HG02571 (cell line): ENCODE data around the gene ASTN2.
"Not testable (repeated sequence)": the region's sequence is repeated elsewhere in the genome, so short reads cannot be mapped to it uniquely, and the experiment has no call there.

ENCODE experiments used
- ATAC-seq: cut with Tn5 transposase; IDR thresholded peaks from one replicate; pipeline ENCODE4 v1.9.1; 2021; ENCODE audit warnings: mild to moderate bottlenecking, moderate library complexity; ENCODE audit not compliant: unreplicated experiment

ASTN2 gene

GRCh38 chr9:116716438-116716837, 698.4 kb downstream of the ASTN2 start:
- no peak for ATAC-seq

- ATAC-seq, result no peak
These were observed 699.1 kb downstream of the ASTN2 start for GRCh38 chr9:116715751-116716150.

GRCh38 chr9:116713271-116713670, 701.6 kb downstream of the ASTN2 start:
- ATAC-seq, result no peak

GRCh38 chr9:116712781-116713180, 702.1 kb downstream of the ASTN2 start:
- no peak for ATAC-seq

- no peak for ATAC-seq
These were observed 708.3 kb downstream of the ASTN2 start for GRCh38 chr9:116706310-116707290.

- ATAC-seq, result no peak
These were observed 709.3 kb downstream of the ASTN2 start for GRCh38 chr9:116705531-116705930.

- no peak for ATAC-seq
These were observed 710.4 kb downstream of the ASTN2 start for GRCh38 chr9:116704470-116704869.

GRCh38 chr9:116703634-116704033, 711.2 kb downstream of the ASTN2 start:
- no peak for ATAC-seq

- no peak for ATAC-seq
These were observed 712.8 kb downstream of the ASTN2 start for GRCh38 chr9:116701940-116702642.

- no peak for ATAC-seq
These were observed 713.7 kb downstream of the ASTN2 start for GRCh38 chr9:116700882-116701865.

- ATAC-seq, result no peak
These were observed 714.6 kb downstream of the ASTN2 start for GRCh38 chr9:116700279-116700678.

- ATAC-seq, result no peak
These were observed 717.0 kb downstream of the ASTN2 start for GRCh38 chr9:116697887-116698286.

- ATAC-seq, result no peak
These were observed 717.5 kb downstream of the ASTN2 start for GRCh38 chr9:116697362-116697761.

- no peak for ATAC-seq
These were observed 719.4 kb downstream of the ASTN2 start for GRCh38 chr9:116695438-116695837.

GRCh38 chr9:116694785-116695291, 720.0 kb downstream of the ASTN2 start:
- no peak for ATAC-seq

- ATAC-seq, result no peak
These were observed 721.6 kb downstream of the ASTN2 start for GRCh38 chr9:116693233-116693731.

GRCh38 chr9:116692616-116693015, 722.2 kb downstream of the ASTN2 start:
- no peak for ATAC-seq

- no peak for ATAC-seq
These were observed 723.2 kb downstream of the ASTN2 start for GRCh38 chr9:116691607-116692006.

GRCh38 chr9:116690805-116691204, 724.1 kb downstream of the ASTN2 start:
- ATAC-seq, result not testable (repeated sequence)

- ATAC-seq, result no peak
These were observed 725.3 kb downstream of the ASTN2 start for GRCh38 chr9:116689486-116690032.
